Activated T-helper 17 cell treated with anti-CD3 and anti-CD28 coated beads, Interleukin-2, amount 50 U/mL, for 72 hours (primary cell): Measurements from ENCODE around the gene SIT1. TPM values are rescaled to one million over a fixed set of nuclear protein-coding genes. Genes with fewer than 3 reads are reported as not detected.

Experiments used
- ATAC-seq: fragments of 150-1000 bp; cut with Tn5 transposase; replicated peaks from 2 replicates; pipeline ENCODE4 v1.10.0; 2021; ENCODE audit warnings: mild to moderate bottlenecking, moderate library complexity
- H3K27ac Mint-ChIP-seq: one replicate; pipeline ENCODE4 v1.8.0; 2022; ENCODE audit warnings: mixed read lengths
- H3K27me3 Mint-ChIP-seq: one replicate; pipeline ENCODE4 v1.8.0; 2022; ENCODE audit warnings: mixed read lengths
- H3K36me3 Mint-ChIP-seq: one replicate; pipeline ENCODE4 v1.8.0; 2022; ENCODE audit warnings: low read depth, mild to moderate bottlenecking, mixed read lengths
- H3K4me1 Mint-ChIP-seq: one replicate; pipeline ENCODE4 v1.8.0; 2022; ENCODE audit warnings: mixed read lengths
- H3K4me3 Mint-ChIP-seq: one replicate; pipeline ENCODE4 v1.8.0; 2022; ENCODE audit warnings: mild to moderate bottlenecking, mixed read lengths
- H3K9me3 Mint-ChIP-seq: one replicate; pipeline ENCODE4 v1.8.0; 2022; ENCODE audit warnings: mixed read lengths
- total RNA-seq, 2 donors: library from RNA; stranded (reverse); gene quantifications; one replicate each; pipeline ENCODE4 v1.2.3, GENCODE V29; 2022

The SIT1 gene
- total RNA-seq, 2 donors from 2014 or later: 97.0 to 135 TPM

DNA sequence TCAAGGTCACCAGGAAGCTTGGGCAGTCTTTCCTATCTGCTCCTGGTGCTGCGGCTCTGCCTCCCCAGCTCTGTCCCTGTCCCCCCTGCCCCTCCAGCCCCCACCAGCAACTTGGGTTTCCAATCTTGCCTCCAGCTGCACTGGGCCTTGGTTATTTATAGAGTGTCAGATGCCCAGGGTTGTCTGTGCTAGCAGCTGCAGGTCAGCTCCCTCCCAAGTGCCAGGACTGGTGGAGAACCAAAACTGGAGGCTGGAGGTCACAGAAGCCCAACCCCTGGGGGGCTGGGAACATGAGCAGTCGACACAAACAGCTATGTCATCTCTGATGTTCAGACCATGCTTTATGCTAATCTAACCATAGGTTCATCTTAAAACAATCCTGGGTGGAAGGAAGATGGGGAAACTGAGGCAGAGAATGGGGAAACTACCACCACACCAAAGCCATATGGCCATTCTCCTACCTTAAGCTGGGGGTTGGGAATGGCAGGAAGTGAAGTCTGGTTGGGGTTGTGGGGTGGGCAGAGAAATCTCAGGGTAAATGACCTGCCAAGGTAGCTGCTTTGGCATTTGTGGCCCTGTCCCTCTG is 37.3 kb upstream of the SIT1 start:
- H3K4me3 Mint-ChIP-seq: peak overlapping the region; percentile 67
- H3K27ac Mint-ChIP-seq: peak overlapping the region; percentile 80
- no peak for ATAC-seq
- H3K36me3 Mint-ChIP-seq: no peaks in the 10 kb centered on the region
- H3K27me3 Mint-ChIP-seq: no peaks in the 10 kb centered on the region
- peaks cover 15% of the 10 kb centered on the region for H3K4me1 Mint-ChIP-seq
- H3K9me3 Mint-ChIP-seq: no peaks in the 10 kb centered on the region

DNA sequence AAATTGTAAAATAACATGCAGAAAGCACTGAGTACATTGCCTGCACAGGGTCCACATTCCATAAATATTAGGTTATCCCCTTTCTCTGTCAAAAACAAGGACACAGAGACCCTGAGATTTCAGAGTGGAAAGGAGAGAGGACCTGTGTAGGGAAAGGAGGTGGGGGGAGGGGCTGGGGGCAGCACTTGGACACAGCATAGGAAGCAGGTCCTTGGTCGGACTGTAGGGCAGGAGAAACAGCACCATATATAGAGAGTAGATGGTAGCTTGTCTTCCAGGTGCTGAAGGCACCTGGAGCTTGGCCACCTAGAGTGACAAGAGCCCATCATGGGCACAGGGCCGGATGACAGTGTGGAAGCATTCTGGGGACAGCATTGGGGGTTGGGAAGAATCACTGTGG is 36.6 kb upstream of the SIT1 start:
- H3K4me1 Mint-ChIP-seq: peaks cover 15% of the 10 kb centered on the region
- no peak overlapping the region for H3K27ac Mint-ChIP-seq
- H3K9me3 Mint-ChIP-seq: no peaks in the 10 kb centered on the region
- H3K27me3 Mint-ChIP-seq: no peaks in the 10 kb centered on the region
- ATAC-seq: no peak
- H3K4me3 Mint-ChIP-seq: no peak overlapping the region
- H3K36me3 Mint-ChIP-seq: no peaks in the 10 kb centered on the region

DNA sequence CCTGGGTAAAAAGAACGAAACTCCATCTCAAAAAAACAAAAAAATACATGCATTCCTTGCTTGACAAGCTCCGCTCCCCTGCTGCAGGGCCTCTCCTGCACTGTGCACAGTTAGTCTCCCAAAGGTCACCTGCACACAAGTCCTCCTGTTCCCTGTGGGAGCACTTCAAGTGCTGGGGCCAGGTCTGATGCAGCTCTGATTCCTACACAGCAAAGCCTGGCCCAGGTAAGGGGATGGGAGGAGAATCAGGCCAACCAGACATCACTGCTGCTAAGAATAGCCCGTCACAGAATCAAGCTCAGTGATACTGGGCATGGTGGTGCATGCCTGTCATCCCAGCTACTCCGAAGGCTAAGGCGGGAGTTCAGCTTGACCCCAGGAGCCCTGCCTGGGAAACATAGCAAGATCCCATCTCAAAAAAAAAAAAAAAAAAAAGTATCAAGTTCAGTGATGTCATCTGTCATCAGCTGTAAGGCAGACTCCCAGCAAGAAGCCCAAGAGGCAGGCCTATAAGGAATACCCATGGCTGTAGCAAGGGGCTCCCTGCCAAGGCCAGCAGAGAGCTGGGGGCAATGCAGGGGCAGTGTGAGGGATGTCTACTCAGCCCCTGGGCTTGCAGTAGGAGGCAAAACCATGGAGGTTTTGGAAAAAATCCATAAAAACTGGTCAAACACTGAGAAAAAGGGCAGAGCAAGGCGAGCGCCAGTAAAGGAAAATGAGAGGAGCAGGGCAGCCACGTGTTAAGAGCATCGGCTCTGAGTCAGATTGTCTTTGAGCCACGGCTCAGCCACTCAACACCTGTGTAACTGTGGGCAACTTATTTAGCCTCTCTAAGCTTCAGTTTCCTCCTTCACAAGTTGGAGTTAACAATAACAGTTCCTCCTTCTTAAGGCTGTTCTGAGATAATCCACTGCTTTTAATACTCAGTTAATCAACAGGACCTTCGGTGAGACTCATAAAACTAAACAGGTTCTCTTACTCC is 35.8 kb upstream of the SIT1 start:
- no peak overlapping the region for H3K4me3 Mint-ChIP-seq
- H3K4me1 Mint-ChIP-seq: peaks cover 15% of the 10 kb centered on the region
- no peaks in the 10 kb centered on the region for H3K36me3 Mint-ChIP-seq
- ATAC-seq: no peak
- no peaks in the 10 kb centered on the region for H3K9me3 Mint-ChIP-seq
- H3K27ac Mint-ChIP-seq: no peak overlapping the region
- H3K27me3 Mint-ChIP-seq: no peaks in the 10 kb centered on the region

DNA sequence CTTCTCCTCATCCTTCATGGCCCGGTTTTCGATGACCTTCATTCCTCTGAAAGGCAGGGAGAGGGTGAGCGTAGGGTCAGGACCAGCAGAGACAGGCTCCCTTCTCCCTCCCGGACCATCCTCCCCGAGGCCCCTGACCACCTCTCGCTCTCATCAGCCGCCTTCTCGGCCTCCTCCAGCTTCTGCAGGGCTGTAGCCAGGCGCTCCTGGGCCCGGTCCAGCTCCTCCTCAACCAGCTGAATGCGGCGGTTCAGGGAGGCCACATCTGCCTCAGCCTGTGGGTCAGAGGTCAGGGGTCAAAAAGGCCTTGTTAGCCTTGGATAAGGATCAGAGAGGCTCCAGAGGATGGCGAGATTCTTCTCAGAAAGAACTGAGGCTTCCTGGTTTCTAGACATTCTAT is 34.8 kb upstream of the SIT1 start:
- no peaks in the 10 kb centered on the region for H3K9me3 Mint-ChIP-seq
- ATAC-seq: no peak
- no peaks in the 10 kb centered on the region for H3K27me3 Mint-ChIP-seq
- H3K4me3 Mint-ChIP-seq: no peak overlapping the region
- no peak overlapping the region for H3K27ac Mint-ChIP-seq
- no peaks in the 10 kb centered on the region for H3K36me3 Mint-ChIP-seq
- H3K4me1 Mint-ChIP-seq: peaks cover 15% of the 10 kb centered on the region

DNA sequence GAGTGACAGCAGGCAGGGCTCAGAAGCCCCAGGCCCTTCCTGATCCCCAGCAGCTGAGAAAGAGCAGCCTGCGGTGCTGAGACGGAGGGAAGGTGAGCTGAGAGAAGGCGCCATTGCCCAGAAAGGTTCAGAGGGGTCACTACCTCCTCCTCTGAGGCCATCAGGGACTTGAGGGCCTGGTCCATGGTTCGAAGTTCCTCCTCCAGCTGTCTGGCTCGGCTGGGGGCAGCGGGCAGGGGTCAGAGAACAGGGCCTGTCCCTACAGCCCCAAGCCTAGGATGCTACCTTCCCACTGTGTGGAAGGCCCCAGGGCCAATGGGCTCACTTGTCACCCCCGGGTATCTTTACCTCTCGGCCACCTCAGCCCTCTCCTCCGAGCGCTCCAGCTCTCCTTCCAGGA is 34.2 kb upstream of the SIT1 start:
- Mint-ChIP-seq H3K4me1 (peaks cover 15% of the 10 kb centered on the region), H3K27me3 (no peaks in the 10 kb centered on the region), H3K9me3 (no peaks in the 10 kb centered on the region), H3K27ac (no peak overlapping the region), H3K36me3 (no peaks in the 10 kb centered on the region), H3K4me3 (no peak overlapping the region)
- ATAC-seq: no peak

DNA sequence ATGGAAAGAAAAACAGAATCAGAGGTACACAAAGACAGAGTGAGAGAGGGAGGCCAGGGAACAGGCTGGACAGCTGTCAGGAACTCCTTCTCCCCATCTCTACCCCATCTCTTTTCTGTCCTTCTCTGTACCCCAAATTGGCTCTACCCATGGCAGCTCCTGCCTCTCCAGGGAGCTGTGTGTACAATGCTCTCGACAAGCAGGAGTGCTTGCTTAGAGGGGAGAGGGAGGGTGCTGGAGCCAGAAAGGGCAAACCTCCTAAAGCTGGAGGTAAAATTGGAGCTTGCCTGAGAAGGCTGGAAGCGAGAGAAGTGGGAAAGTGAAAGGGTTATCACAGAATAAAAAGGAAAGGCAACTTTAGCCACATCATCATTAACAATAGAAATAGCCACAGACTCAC is 32.6 kb upstream of the SIT1 start:
- Mint-ChIP-seq H3K9me3 (no peaks in the 10 kb centered on the region), H3K4me1 (peaks cover 5% of the 10 kb centered on the region), H3K36me3 (no peaks in the 10 kb centered on the region), H3K27me3 (no peaks in the 10 kb centered on the region), H3K27ac (peak overlapping the region; percentile 20), H3K4me3 (no peak overlapping the region)
- ATAC-seq: no peak

DNA sequence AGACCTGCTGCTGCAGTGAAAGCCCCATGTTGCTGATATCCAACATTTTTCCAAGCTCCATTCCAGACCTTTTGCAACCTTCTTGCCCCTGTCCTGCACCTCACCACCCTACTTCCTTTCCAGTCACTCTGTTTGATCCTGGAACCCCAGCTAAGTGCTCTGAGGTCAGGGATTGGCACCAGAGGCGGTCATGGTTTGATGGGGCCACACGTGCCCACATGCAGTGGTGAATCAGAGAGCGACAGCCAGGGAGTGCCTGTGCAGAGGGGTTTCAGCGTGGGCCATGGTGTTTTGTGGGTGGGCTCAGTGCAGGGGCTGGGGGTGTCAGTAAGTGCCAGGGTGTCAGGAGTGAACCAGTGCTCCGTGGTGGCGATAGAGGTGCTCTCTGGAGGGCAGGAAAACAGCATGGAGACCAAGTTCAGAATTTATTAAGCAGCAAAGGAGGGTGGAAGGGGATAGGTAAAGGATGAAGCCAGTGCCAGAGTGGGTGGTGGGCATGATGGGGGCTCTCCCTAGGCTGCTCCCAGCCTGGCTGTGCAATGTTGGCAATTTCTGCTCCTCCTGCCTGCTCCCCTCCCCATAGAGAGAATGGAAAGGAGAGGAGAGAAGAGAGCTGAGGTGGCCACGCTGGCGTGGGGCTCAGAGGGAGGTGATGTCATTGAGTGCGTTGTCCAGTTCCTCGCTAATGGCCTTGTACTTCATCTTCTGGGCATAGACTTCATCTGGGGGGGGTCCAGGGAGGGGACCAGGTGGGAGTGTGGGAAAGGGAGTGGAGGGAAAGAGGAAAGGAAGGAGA is 32.0 kb upstream of the SIT1 start:
- no peak overlapping the region for H3K4me3 Mint-ChIP-seq
- no peaks in the 10 kb centered on the region for H3K9me3 Mint-ChIP-seq
- H3K27ac Mint-ChIP-seq: peak overlapping the region; percentile 20

DNA sequence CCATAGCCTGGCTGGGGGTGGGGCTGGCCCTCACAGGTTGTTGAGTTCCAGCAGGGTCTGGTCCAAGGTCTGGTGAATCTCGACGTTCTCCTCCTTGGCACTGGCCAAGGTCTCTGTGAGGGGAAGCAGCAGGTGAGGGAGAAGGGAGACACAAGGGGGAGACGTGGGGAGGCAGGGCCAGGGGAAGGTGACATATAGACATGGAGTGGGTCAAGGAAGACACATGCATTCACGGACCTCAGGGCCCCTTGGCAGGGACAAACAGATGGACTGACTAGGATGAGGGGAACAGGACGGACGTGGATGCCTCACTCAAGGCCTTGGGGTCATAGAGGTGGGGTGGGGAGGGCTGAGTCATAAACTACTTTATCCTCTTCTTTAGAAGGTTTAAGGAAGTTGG is 31.3 kb upstream of the SIT1 start:
- H3K4me3 Mint-ChIP-seq: no peak overlapping the region
- H3K36me3 Mint-ChIP-seq: no peaks in the 10 kb centered on the region
- no peaks in the 10 kb centered on the region for H3K4me1 Mint-ChIP-seq
- ATAC-seq: no peak
- H3K27me3 Mint-ChIP-seq: no peaks in the 10 kb centered on the region
- no peaks in the 10 kb centered on the region for H3K9me3 Mint-ChIP-seq
- H3K27ac Mint-ChIP-seq: peak overlapping the region; percentile 34

More for the DNA sequence above, 32.0 kb upstream of the SIT1 start:
- Mint-ChIP-seq H3K36me3 (no peaks in the 10 kb centered on the region), H3K27me3 (no peaks in the 10 kb centered on the region), H3K4me1 (peaks cover 4% of the 10 kb centered on the region)
- ATAC-seq: no peak

DNA sequence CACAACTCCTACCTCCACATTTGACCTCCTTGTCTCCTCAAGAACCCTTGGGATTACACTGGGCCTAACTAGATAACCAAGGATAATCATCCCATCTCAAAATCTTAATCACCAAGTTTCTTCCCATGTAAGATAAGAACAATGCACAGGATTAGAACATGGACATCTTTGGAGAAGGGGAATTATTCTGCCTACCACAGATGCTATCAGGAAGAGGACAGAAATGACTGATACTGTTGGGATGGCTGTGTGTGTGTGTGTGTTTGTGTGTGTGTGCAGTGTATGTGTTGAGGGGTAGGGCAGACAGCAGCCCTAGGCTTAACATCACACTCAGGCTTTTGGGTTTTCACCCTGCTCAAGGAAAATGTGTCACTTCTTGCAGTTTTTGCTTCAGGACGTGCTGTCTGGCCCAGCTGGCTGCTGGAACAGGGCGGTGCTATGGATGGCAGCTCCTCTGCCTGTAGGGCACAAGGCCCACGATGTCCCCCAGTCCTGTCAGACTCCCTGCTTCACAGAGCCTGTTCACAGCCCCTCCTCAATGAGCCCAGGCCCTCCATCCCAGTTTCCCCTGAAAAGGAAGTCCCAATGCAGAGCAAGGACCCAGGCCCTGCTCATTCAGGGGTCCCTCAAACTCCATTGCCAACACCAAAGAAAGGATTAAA is 30.7 kb upstream of the SIT1 start:
- peaks cover 1% of the 10 kb centered on the region for H3K4me1 Mint-ChIP-seq
- peak overlapping the region; percentile 34 for H3K27ac Mint-ChIP-seq
- ATAC-seq: no peak
- no peaks in the 10 kb centered on the region for H3K9me3 Mint-ChIP-seq
- H3K4me3 Mint-ChIP-seq: no peak overlapping the region
- no peaks in the 10 kb centered on the region for H3K36me3 Mint-ChIP-seq
- no peaks in the 10 kb centered on the region for H3K27me3 Mint-ChIP-seq

DNA sequence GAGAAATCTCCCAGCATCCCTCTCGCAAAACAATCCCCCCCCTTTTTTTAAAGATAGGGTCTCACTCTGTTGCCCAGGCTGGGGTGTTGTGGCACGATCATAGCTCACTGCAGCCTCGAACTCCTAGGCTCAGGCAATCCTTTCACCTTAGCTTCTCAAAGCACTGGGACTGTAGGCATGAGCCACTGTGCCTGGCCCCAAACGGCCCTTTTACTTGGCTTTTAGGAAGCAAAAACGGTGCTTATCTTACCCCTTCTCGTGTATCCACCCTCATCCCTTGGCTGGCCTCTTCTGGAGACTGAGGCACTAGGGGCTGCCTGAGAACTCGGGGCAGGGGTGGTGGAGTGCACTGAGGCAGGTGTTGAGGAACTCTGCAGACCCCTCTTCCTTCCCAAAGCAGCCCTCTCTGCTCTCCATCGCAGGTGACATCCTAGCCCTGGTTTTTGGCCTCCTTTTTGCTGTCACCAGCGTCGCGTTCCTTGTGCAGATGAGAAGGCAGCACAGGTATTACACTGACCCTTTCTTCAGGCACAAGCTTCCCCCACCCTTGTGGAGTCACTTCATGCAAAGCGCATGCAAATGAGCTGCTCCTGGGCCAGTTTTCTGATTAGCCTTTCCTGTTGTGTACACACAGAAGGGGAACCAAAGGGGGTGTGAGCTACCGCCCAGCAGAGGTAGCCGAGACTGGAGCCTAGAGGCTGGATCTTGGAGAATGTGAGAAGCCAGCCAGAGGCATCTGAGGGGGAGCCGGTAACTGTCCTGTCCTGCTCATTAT is 29.8 kb upstream of the SIT1 start:
- no peak for ATAC-seq
- no peaks in the 10 kb centered on the region for H3K27me3 Mint-ChIP-seq
- no peaks in the 10 kb centered on the region for H3K9me3 Mint-ChIP-seq
- no peak overlapping the region for H3K4me3 Mint-ChIP-seq
- no peak overlapping the region for H3K27ac Mint-ChIP-seq
- H3K4me1 Mint-ChIP-seq: peaks cover 5% of the 10 kb centered on the region
- H3K36me3 Mint-ChIP-seq: no peaks in the 10 kb centered on the region

DNA sequence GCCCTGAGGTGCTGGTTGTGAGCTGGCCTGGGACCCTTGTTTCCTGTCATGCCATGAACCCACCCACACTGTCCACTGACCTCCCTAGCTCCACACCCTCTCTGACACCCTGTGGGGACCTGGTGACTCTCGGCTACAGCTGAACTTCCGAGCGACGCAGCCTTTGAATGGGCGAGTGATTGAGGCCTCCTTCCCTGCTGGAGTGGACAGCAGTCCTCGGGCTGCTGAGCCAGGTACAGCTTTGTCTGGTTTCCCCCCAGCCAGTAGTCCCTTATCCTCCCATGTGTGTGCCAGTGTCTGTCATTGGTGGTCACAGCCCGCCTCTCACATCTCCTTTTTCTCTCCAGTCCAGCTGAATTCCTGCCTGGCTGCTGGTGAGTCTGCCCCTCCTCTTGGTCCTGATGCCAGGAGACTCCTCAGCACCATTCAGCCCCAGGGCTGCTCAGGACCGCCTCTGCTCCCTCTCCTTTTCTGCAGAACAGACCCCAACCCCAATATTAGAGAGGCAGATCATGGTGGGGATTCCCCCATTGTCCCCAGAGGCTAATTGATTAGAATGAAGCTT is 29.1 kb upstream of the SIT1 start:
- ATAC-seq: no peak
- H3K9me3 Mint-ChIP-seq: no peaks in the 10 kb centered on the region
- H3K27ac Mint-ChIP-seq: no peak overlapping the region
- H3K27me3 Mint-ChIP-seq: no peaks in the 10 kb centered on the region
- H3K4me3 Mint-ChIP-seq: no peak overlapping the region
- peaks cover 5% of the 10 kb centered on the region for H3K4me1 Mint-ChIP-seq
- no peaks in the 10 kb centered on the region for H3K36me3 Mint-ChIP-seq

DNA sequence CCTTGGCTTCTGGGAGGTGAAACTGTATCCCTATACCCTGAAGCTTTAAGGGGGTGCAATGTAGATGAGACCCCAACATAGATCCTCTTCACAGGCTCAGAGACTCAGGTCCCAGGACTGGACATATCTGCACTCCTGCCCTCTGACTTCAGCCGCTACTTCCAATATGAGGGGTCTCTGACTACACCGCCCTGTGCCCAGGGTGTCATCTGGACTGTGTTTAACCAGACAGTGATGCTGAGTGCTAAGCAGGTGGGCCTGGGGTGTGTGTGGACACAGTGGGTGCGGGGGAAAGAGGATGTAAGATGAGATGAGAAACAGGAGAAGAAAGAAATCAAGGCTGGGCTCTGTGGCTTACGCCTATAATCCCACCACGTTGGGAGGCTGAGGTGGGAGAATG is 28.4 kb upstream of the SIT1 start:
- no peak for ATAC-seq
- Mint-ChIP-seq H3K27me3 (peaks cover 5% of the 10 kb centered on the region), H3K4me1 (peaks cover 12% of the 10 kb centered on the region), H3K4me3 (no peak overlapping the region), H3K27ac (no peak overlapping the region), H3K9me3 (no peaks in the 10 kb centered on the region), H3K36me3 (no peaks in the 10 kb centered on the region)

DNA sequence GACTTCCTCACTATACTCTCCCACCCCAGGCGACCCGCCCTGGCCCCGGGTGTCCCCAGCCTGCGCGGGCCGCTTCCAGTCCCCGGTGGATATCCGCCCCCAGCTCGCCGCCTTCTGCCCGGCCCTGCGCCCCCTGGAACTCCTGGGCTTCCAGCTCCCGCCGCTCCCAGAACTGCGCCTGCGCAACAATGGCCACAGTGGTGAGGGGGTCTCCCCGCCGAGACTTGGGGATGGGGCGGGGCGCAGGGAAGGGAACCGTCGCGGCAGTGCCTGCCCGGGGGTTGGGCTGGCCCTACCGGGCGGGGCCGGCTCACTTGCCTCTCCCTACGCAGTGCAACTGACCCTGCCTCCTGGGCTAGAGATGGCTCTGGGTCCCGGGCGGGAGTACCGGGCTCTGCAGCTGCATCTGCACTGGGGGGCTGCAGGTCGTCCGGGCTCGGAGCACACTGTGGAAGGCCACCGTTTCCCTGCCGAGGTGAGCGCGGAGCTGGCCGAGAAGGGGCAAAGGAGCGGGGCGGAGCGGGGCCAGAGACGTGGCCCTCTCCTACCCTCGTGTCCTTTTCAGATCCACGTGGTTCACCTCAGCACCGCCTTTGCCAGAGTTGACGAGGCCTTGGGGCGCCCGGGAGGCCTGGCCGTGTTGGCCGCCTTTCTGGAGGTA is 25.1 kb upstream of the SIT1 start:
- Mint-ChIP-seq H3K36me3 (no peaks in the 10 kb centered on the region), H3K27ac (peak overlapping the region; percentile 56), H3K27me3 (peaks cover 5% of the 10 kb centered on the region), H3K4me3 (peak overlapping the region; percentile 74), H3K4me1 (peaks cover 12% of the 10 kb centered on the region), H3K9me3 (no peaks in the 10 kb centered on the region)
- peak; percentile 92 for ATAC-seq
